GM12878 (cell line): ENCODE data around the gene SMCO4. TPM values are rescaled to one million over a fixed set of nuclear protein-coding genes. Genes with fewer than 3 reads are reported as not detected.

Experiments
- ATAC-seq: fragments of 200-7000 bp; cut with Tn5 transposase; 3 replicates; pipeline ENCODE4 v1.9.1; 2020; ENCODE audit warnings: mild to moderate bottlenecking, moderate library complexity
- BruUV-seq: library from RNA; stranded (reverse); fragments of 400-500 nt; replicated peaks from 2 replicates; lab custom pipeline; 2021; lab: Mats Ljungman, UMichigan
- CTCF ChIA-PET: fragments of 300-600 bp; sonication (Branson Sonifier 250); formaldehyde crosslinking; extraction: SDS; loops from one replicate; lab custom pipeline; 2021; ENCODE audit warnings: inconsistent platforms; lab: Yijun Ruan, JAX
- POLR2A ChIA-PET: fragments of 350-600 bp; formaldehyde crosslinking; extraction: SDS; loops from one replicate; lab custom pipeline; 2021; ENCODE audit warnings: inconsistent platforms; lab: Charles Lee
- RAD21 ChIA-PET: fragments of 300-600 bp; sonication (Branson Sonifier 250); formaldehyde crosslinking; loops from one replicate; lab custom pipeline; 2023; ENCODE audit warnings: antibody characterized with exemption; ENCODE audit not compliant: unreplicated experiment; lab: Charles Lee
- SMC1A ChIA-PET: fragments of 300-600 bp; sonication (Branson Sonifier 250); formaldehyde crosslinking; loops from one replicate; lab custom pipeline; 2023; ENCODE audit not compliant: unreplicated experiment, uncharacterized antibody; lab: Charles Lee
- DNase-seq: peaks from one replicate; pipeline ENCODE4 v3.0.0-alpha.2; 2011; ENCODE audit warnings: low read depth, low spot score
- FAIRE-seq: peaks from 3 replicates; lab custom pipeline; 2011; peaks lifted over from hg19 to GRCh38; lab: Jason Lieb, UNC
- H2AFZ ChIP-seq: 2 replicates; pipeline ENCODE4 v1.6.0; 2011; ENCODE audit warnings: low read depth, low read length, control low read depth; ENCODE audit not compliant: control insufficient read depth
- H3K27ac ChIP-seq: 2 replicates; pipeline ENCODE4 v1.5.1; 2011; ENCODE audit warnings: control low read depth; ENCODE audit not compliant: control insufficient read depth, insufficient read depth
- H3K27me3 ChIP-seq, 2 experiments: replicated peaks in 1 of 2; 2 replicates each; pipeline versions ENCODE4 v1.6.0 to v1.6.1; 2011; ENCODE audit warnings: low read length in 1 of 2; ENCODE audit not compliant: control insufficient read depth in 2 of 2, insufficient read depth in 2 of 2
- H3K36me3 ChIP-seq, 2 experiments: 2 replicates each; pipeline ENCODE4 v1.5.1; 2011; ENCODE audit warnings: low read length in 1 of 2; ENCODE audit not compliant: control insufficient read depth in 2 of 2, insufficient read depth in 2 of 2
- H3K4me1 ChIP-seq: 2 replicates; pipeline ENCODE4 v1.6.1; 2011; ENCODE audit warnings: mild to moderate bottlenecking, low read length, moderate library complexity, mixed read lengths; ENCODE audit not compliant: control insufficient read depth, insufficient read depth
- H3K4me2 ChIP-seq: 2 replicates; pipeline ENCODE4 v1.6.0; 2011; ENCODE audit warnings: control low read depth; ENCODE audit not compliant: control insufficient read depth, insufficient read depth
- H3K4me3 ChIP-seq: fragments of 200-600 bp; sonication (generic); 2 replicates; pipeline ENCODE4 v1.5.1; 2016
- H3K79me2 ChIP-seq: 2 replicates; pipeline ENCODE4 v1.6.0; 2011; ENCODE audit warnings: low read length; ENCODE audit not compliant: control insufficient read depth, insufficient read depth
- H3K9ac ChIP-seq: 2 replicates; pipeline ENCODE4 v1.8.0; 2011; ENCODE audit warnings: low read length, control low read depth, mixed read lengths; ENCODE audit not compliant: control insufficient read depth, insufficient read depth
- H3K9me3 ChIP-seq: replicated peaks from 3 replicates; pipeline ENCODE4 v1.5.1; 2011; ENCODE audit warnings: mild to moderate bottlenecking, low read length; ENCODE audit not compliant: control insufficient read depth, insufficient read depth
- H4K20me1 ChIP-seq: 2 replicates; pipeline ENCODE4 v1.6.0; 2011; ENCODE audit not compliant: control insufficient read depth, insufficient read depth
- HDGF ChIP-seq: fragments of 450-650 bp; IDR thresholded peaks from 2 replicates; pipeline ENCODE4 v1.6.1; 2016; ENCODE audit warnings: antibody characterized with exemption
- RAD21 ChIP-seq: IDR thresholded peaks from 2 replicates; pipeline ENCODE4 v1.6.1; 2011; ENCODE audit warnings: mild to moderate bottlenecking, low read depth, low read length, moderate library complexity; ENCODE audit not compliant: insufficient read depth
- SMARCA5 ChIP-seq: fragments of 450-650 bp; IDR thresholded peaks from 2 replicates; pipeline ENCODE4 v1.6.1; 2017; ENCODE audit warnings: mild to moderate bottlenecking
- WGBS: methylation state at CpG from one replicate; pipeline ENCODE4 v1.1.6; 2016; ENCODE audit warnings: low lambda C conversion rate; ENCODE audit not compliant: insufficient replicate concordance, insufficient coverage; ENCODE audit errors: missing lambda C conversion rate; 5-methylcytosine and 5-hydroxymethylcytosine counted together
- in situ Hi-C: fragments of 300-500 bp; cut with MboI; formaldehyde crosslinking; loops from 9 replicates; pipeline ENCODE4 v1.14.3; 2018; ENCODE audit warnings: mixed read lengths
- intact Hi-C: fragments of 100-400 bp; cut with micrococcal nuclease; formaldehyde crosslinking; loops from one replicate; pipeline ENCODE4 v1.14.2; 2022; ENCODE audit not compliant: unreplicated experiment
- polyA plus RNA-seq, 11 experiments: library from polyadenylated mRNA; depleted of rRNA in 4 of 11; unstranded in 6 of 11; stranded (reverse) in 5 of 11; fragments of >200 nt; fragmentation: Nextera tagmentation in 4 of 11; fragmentation: Illumina TruSeq in 1 of 11; extraction: Ambion mirVana in 4 of 11; extraction: Trizol in 1 of 11; gene quantifications; 1 replicate in 1 of 11; 2 replicates in 10 of 11; pipeline versions ENCODE4 v1.2.1 to v1.2.3, GENCODE V29; 2011 to 2016; ENCODE audit warnings: inconsistent platforms in 2 of 11, missing spikeins in 2 of 11, low read depth in 1 of 11
- total RNA-seq, 4 experiments: library from RNA; depleted of rRNA in 3 of 4; stranded (reverse); fragments of >200 nt in 3 of 4; fragmentation: Illumina TruSeq in 1 of 4; extraction: Trizol in 1 of 4; gene quantifications; 2 replicates each; pipeline versions ENCODE4 v1.2.1 to v1.2.3, GENCODE V29; 2013 to 2021
- TF ChIP-seq, protein P1 (sequence below): fragments of 450-650 bp; IDR thresholded peaks from 2 replicates; pipeline ENCODE4 v1.6.1; 2016; ENCODE audit warnings: mild to moderate bottlenecking

The SMCO4 gene
- total and polyA plus RNA-seq, 10 of the 15 experiments (the other 5 are each of a cell fraction or from before 2014, with no cell fraction given), result 3.6 to 59.9 (median 27.9) TPM

DNA sequence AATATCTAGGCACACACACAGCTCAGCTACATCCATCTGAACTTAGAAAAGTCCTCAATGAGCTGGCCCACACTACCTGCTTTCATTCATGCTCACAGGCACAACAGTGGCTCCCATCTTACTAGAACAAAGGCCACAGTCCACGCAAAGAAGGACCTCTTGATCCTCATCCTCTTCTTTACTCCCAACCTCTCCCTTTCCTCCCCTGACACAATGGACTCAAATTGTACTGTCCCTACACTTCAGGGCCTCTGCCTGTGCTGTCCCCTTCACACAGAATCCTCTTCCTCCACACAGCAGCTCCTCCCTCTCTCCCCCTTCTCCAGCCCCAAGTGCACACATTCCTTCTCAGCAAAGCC, 12.7 kb downstream of the SMCO4 start:
- H4K20me1 ChIP-seq, result no peaks in the 10 kb centered on the region
- BruUV-seq, result no TSS peak
- ChIA-PET POLR2A (interaction anchor here (1.4 to 12.8 kb wide), 3 partner anchors 7 to 22 kb away, joined by 3 to 191 read pairs (median 95); partner anchors contain the start of gene SMCO4), RAD21 (interaction anchor here (2.9 to 15.4 kb wide), 3 partner anchors 4 to 18 kb away, joined by 13 to 299 read pairs (median 299); partner anchors contain the start of gene SMCO4), CTCF (interaction anchor here (1.2 to 4.5 kb wide), 4 partner anchors 9 to 295 kb away, joined by 4 to 40 read pairs (median 8); partner anchors contain the start of gene SMCO4), SMC1A (interaction anchor here (1.0 to 20.1 kb wide), 5 partner anchors 7 to 159 kb away, joined by 3 to 275 read pairs (median 95); partner anchors contain the start of gene SMCO4)
- no peaks in the 10 kb centered on the region; a peak in 1 of 4 replicates for H3K36me3 ChIP-seq
- H3K4me3 ChIP-seq, result peak overlapping the region; percentile 7; the same call in 1 of the 2 replicates
- no peak for TF ChIP-seq RAD21
- 0 out of 2 replicates have a peak, but pooled peaks have one; percentile 18 for TF ChIP-seq SMARCA5
- TF ChIP-seq, protein P1, sequence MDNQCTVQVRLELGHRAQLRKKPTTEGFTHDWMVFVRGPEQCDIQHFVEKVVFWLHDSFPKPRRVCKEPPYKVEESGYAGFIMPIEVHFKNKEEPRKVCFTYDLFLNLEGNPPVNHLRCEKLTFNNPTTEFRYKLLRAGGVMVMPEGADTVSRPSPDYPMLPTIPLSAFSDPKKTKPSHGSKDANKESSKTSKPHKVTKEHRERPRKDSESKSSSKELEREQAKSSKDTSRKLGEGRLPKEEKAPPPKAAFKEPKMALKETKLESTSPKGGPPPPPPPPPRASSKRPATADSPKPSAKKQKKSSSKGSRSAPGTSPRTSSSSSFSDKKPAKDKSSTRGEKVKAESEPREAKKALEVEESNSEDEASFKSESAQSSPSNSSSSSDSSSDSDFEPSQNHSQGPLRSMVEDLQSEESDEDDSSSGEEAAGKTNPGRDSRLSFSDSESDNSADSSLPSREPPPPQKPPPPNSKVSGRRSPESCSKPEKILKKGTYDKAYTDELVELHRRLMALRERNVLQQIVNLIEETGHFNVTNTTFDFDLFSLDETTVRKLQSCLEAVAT, result 0 out of 2 replicates have a peak, but pooled peaks have one; percentile 4
- TF ChIP-seq HDGF, result peak; percentile 69; the same call in 1 of the 2 replicates
- DNase-seq (no peak), FAIRE-seq (no peak), ATAC-seq (peak; percentile 24)
- intact Hi-C loops, result loop anchor here (2.0 to 10.0 kb wide), 2 partner anchors 18 to 944 kb away; no protein-coding TSS in a partner anchor
- WGBS, result 94% methylated on average over 1 of the region's 1 CpG
- H3K79me2 ChIP-seq, result peaks cover 85% of the 10 kb centered on the region
- peaks cover 63% of the 10 kb centered on the region for H3K4me1 ChIP-seq
- no peaks in the 10 kb centered on the region for H3K9me3 ChIP-seq
- peak overlapping the region; percentile 59 for H3K27ac ChIP-seq
- in situ Hi-C loops, result no loop called here
- H2AFZ ChIP-seq, result no peak overlapping the region
- H3K9ac ChIP-seq, result 0 out of 2 replicates have a peak overlapping the region, but pooled peaks have one; percentile 13
- H3K4me2 ChIP-seq, result peak overlapping the region; percentile 78
- no peaks in the 10 kb centered on the region for H3K27me3 ChIP-seq
